ENCODE data around the gene ZNF512B. TPM values are rescaled to one million over a fixed set of nuclear protein-coding genes. Genes with fewer than 3 reads are reported as not detected.
A peak's percentile ranks its signal among the peaks of the same experiment; 100 is the strongest.

The ZNF512B gene
- polyA plus RNA-seq, 2 of the 4 experiments (the other 2 are of a cell fraction), result 2.1 to 16.8 TPM

DNA sequence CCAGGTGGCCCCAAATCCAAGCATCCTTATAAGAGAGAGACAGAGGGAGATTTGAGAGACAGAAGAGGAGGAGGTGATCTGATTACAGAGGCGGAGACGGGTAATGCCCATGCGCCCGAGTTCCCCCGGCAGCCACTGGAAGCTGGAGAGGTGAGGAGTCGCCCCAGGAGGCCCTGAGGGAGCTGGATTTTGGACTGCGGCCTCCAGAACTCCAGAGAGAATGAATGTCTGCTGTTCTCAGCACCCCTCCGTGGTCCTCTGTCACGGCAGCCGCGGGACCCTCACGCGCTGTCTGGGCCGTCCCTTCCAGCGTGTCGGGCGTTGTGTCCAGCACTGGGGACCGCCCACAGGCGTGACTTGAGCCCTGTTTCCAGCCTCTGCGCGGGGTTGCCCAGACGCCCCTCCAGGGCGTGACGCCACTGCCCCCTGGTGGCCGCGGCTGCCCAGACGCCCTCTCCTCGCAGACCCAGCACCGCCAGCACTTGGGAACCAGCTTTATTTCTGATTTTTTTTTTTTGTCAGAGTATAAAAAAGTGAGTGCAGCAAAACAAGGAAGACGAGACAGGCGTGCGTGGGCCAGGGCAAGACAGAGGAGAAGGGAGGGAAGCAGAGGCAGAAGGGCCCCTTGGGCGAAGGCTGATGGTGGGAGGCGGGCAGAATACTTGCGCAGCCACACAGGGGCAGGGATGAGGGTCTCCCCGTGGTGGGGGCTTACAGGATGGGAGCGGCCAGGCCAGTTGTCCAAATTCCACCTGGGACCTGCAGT is 4.1 kb upstream of the ZNF512B start:
- WGBS (ENCODE audit: missing lambda C conversion rate), result 10% methylated on average over 32 of the region's 37 CpGs
- ATAC-seq (peak; percentile 67 to 92), FAIRE-seq (no peak), DNase-seq (ENCODE audit: low read depth in 1 of 2, low spot score in 1 of 2) (peak; percentile 86 to 87)
- CTCF ChIA-PET, result interaction anchor here (0.6 to 3.6 kb wide), 84 partner anchors 9 to 751 kb away, joined by 3 to 48 read pairs (median 4); partner anchors contain the start of genes HELZ2, PTK6, TCEA2 and TPD52L2
- Histone ChIP-seq H3K4me2 (peak overlapping the region; percentile 75), H3K9me3 (no peaks in the 10 kb centered on the region), H3K4me1 (peaks cover 42% of the 10 kb centered on the region), H3K4me3 (peak overlapping the region; percentile 46), H3K27ac (peak overlapping the region; percentile 80 to 83)
- TF ChIP-seq POLR2A (IDR thresholded peaks at IDR 0.05; ENCODE audit: low read length), result peak; percentile 56
- peak; percentile 88 for TF ChIP-seq SMC3 (IDR thresholded peaks at IDR 0.05)
- TF ChIP-seq, protein P1, sequence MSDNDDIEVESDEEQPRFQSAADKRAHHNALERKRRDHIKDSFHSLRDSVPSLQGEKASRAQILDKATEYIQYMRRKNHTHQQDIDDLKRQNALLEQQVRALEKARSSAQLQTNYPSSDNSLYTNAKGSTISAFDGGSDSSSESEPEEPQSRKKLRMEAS (IDR thresholded peaks at IDR 0.05), result peak; percentile 74; the same call in 1 of the 2 replicates
- no peak for TF ChIP-seq PHF8 (IDR thresholded peaks at IDR 0.05; ENCODE audit: borderline replicate concordance, low read depth)
- TF ChIP-seq EP300 (IDR thresholded peaks at IDR 0.05), result no peak
- TF ChIP-seq RAD21 (conservative IDR thresholded peaks at IDR 0.05 in 1 of 2, IDR thresholded peaks at IDR 0.05 in 1 of 2), result peak; percentile 93 to 94
- TF ChIP-seq, protein P2, sequence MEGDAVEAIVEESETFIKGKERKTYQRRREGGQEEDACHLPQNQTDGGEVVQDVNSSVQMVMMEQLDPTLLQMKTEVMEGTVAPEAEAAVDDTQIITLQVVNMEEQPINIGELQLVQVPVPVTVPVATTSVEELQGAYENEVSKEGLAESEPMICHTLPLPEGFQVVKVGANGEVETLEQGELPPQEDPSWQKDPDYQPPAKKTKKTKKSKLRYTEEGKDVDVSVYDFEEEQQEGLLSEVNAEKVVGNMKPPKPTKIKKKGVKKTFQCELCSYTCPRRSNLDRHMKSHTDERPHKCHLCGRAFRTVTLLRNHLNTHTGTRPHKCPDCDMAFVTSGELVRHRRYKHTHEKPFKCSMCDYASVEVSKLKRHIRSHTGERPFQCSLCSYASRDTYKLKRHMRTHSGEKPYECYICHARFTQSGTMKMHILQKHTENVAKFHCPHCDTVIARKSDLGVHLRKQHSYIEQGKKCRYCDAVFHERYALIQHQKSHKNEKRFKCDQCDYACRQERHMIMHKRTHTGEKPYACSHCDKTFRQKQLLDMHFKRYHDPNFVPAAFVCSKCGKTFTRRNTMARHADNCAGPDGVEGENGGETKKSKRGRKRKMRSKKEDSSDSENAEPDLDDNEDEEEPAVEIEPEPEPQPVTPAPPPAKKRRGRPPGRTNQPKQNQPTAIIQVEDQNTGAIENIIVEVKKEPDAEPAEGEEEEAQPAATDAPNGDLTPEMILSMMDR (IDR thresholded peaks at IDR 0.05), result peak; percentile 97
- TF ChIP-seq, protein P3, sequence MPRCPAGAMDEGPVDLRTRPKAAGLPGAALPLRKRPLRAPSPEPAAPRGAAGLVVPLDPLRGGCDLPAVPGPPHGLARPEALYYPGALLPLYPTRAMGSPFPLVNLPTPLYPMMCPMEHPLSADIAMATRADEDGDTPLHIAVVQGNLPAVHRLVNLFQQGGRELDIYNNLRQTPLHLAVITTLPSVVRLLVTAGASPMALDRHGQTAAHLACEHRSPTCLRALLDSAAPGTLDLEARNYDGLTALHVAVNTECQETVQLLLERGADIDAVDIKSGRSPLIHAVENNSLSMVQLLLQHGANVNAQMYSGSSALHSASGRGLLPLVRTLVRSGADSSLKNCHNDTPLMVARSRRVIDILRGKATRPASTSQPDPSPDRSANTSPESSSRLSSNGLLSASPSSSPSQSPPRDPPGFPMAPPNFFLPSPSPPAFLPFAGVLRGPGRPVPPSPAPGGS (IDR thresholded peaks at IDR 0.05), result 0 out of 3 replicates have a peak, but pooled peaks have one; percentile 30
- TF ChIP-seq RCOR1 (IDR thresholded peaks at IDR 0.05; ENCODE audit: low read depth, low read length), result no peak
- TF ChIP-seq NR3C1 (IDR thresholded peaks at IDR 0.05), result no peak
- TF ChIP-seq MAZ (IDR thresholded peaks at IDR 0.05; ENCODE audit: borderline replicate concordance, low read depth, low read length), result 0 out of 2 replicates have a peak, but pooled peaks have one; percentile 57
- TF ChIP-seq HDAC2 (IDR thresholded peaks at IDR 0.05), result no peak
- TF ChIP-seq GATA3 (IDR thresholded peaks at IDR 0.05; ENCODE audit: borderline replicate concordance), result 0 out of 2 replicates have a peak, but pooled peaks have one; percentile 4
- POLR2A ChIA-PET, result interaction anchor here (0.6 to 1.8 kb wide), 5 partner anchors 17 to 436 kb away, joined by 3 to 10 read pairs (median 6); partner anchors contain the start of genes PTK6, TPD52L2 and UCKL1

DNA sequence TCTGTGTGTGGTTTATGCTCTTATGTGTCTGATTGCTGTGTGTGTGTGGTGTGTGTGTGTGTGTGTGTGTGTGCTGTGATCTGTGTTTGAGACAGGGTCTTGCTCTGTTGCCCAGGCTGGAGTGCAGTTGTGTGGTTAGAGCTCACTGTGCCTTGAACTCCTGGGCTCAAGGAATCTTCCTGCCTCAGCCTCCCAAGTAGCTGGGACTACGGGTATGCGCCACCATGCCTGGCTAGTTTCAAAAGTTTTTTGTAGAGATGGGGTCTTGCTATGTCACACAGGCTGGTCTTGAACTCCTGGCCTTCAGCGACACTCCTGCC is 3.4 kb upstream of the ZNF512B start:
- ATAC-seq, result no peak
- peaks cover 43% of the 10 kb centered on the region for H3K4me1 ChIP-seq
- no peaks in the 10 kb centered on the region for H3K9me3 ChIP-seq
- no peak for DNase-seq (ENCODE audit: low read depth in 1 of 2, low spot score in 1 of 2)
- peak overlapping the region; percentile 75; the same call in 2 of the 3 replicates for H3K4me2 ChIP-seq
- no peak overlapping the region for H3K4me3 ChIP-seq
- CTCF ChIA-PET, result interaction anchor here (0.6 to 3.6 kb wide), 54 partner anchors 10 to 750 kb away, joined by 3 to 48 read pairs (median 6); partner anchors contain the start of genes PTK6, TCEA2, TPD52L2 and UCKL1
- WGBS (ENCODE audit: missing lambda C conversion rate), result 97% methylated on average over 3 of the region's 3 CpGs
- POLR2A ChIA-PET, result interaction anchor here (0.6 to 1.8 kb wide), 4 partner anchors 16 to 435 kb away, joined by 3 to 10 read pairs (median 6); partner anchors contain the start of genes PTK6 and TPD52L2
- no peak for FAIRE-seq
- H3K27ac ChIP-seq, result no peak overlapping the region; a peak in 1 of 6 replicates
- TF ChIP-seq MAFK (IDR thresholded peaks at IDR 0.05; ENCODE audit: partially characterized antibody) (no peak), RAD21 (conservative IDR thresholded peaks at IDR 0.05 in 1 of 2, IDR thresholded peaks at IDR 0.05 in 1 of 2) (no peak), SMC3 (IDR thresholded peaks at IDR 0.05) (no peak), ZSCAN20 (CRISPR knock-in tag; IDR thresholded peaks at IDR 0.05) (no peak), GATA3 (IDR thresholded peaks at IDR 0.05; ENCODE audit: borderline replicate concordance) (no peak), KDM5A (IDR thresholded peaks at IDR 0.05) (no peak), RCOR1 (IDR thresholded peaks at IDR 0.05; ENCODE audit: low read depth, low read length) (no peak), HDAC2 (IDR thresholded peaks at IDR 0.05) (no peak), MYC (IDR thresholded peaks at IDR 0.05; ENCODE audit: borderline replicate concordance, low read length) (no peak), ZNF302 (CRISPR knock-in tag; IDR thresholded peaks at IDR 0.05) (no peak)
- TF ChIP-seq, protein P1 (IDR thresholded peaks at IDR 0.05), result no peak
- TF ChIP-seq, protein P4, sequence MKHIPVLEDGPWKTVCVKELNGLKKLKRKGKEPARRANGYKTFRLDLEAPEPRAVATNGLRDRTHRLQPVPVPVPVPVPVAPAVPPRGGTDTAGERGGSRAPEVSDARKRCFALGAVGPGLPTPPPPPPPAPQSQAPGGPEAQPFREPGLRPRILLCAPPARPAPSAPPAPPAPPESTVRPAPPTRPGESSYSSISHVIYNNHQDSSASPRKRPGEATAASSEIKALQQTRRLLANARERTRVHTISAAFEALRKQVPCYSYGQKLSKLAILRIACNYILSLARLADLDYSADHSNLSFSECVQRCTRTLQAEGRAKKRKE (CRISPR knock-in tag; IDR thresholded peaks at IDR 0.05; ENCODE audit: low read depth), result no peak
- TF ChIP-seq, protein P5, sequence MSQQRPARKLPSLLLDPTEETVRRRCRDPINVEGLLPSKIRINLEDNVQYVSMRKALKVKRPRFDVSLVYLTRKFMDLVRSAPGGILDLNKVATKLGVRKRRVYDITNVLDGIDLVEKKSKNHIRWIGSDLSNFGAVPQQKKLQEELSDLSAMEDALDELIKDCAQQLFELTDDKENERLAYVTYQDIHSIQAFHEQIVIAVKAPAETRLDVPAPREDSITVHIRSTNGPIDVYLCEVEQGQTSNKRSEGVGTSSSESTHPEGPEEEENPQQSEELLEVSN (IDR thresholded peaks at IDR 0.05; ENCODE audit: borderline replicate concordance, low read depth), result no peak

Measured in A549 (cell line).